Activated T-helper 2 cell treated with anti-CD3 and anti-CD28 coated beads, Interferon-gamma antibody, Interleukin-2, Interleukin-4, amounts not matched to agents 10 μg/mL and 5 μg/mL and 100 μg/mL, durations not matched to agents 14 hours and 24 hours and 36 hours (primary cell): ENCODE results near the gene OLFM3. TPM values are rescaled to one million over a fixed set of nuclear protein-coding genes. Genes with fewer than 3 reads are reported as not detected.

Experiments
- DNase-seq: peaks from one replicate; pipeline ENCODE4 v3.0.0; 2021; ENCODE audit warnings: low spot score
- H3K27ac Mint-ChIP-seq: one replicate; pipeline ENCODE4 v1.8.0; 2021; ENCODE audit warnings: mixed read lengths
- H3K27me3 Mint-ChIP-seq: one replicate; pipeline ENCODE4 v1.8.0; 2021; ENCODE audit warnings: low read depth, mixed read lengths
- H3K36me3 Mint-ChIP-seq: one replicate; pipeline ENCODE4 v1.8.0; 2021; ENCODE audit warnings: low read depth, mixed read lengths
- H3K4me1 Mint-ChIP-seq: one replicate; pipeline ENCODE4 v1.8.0; 2021; ENCODE audit warnings: low read depth, mixed read lengths
- H3K4me3 Mint-ChIP-seq: one replicate; pipeline ENCODE4 v1.8.0; 2021; ENCODE audit warnings: low read depth, mild to moderate bottlenecking, moderate library complexity, mixed read lengths
- H3K9me3 Mint-ChIP-seq: one replicate; pipeline ENCODE4 v1.8.0; 2021; ENCODE audit warnings: mixed read lengths
- intact Hi-C: fragments of 100-400 bp; cut with micrococcal nuclease; formaldehyde crosslinking; loops from one replicate; pipeline ENCODE4 v1.15.1; 2023
- total RNA-seq: library from RNA; stranded (reverse); gene quantifications from 2 replicates; pipeline ENCODE4 v1.2.3, GENCODE V29; 2022

Gene OLFM3
- total RNA-seq, 1 donor from 2014 or later = not detected

DNA sequence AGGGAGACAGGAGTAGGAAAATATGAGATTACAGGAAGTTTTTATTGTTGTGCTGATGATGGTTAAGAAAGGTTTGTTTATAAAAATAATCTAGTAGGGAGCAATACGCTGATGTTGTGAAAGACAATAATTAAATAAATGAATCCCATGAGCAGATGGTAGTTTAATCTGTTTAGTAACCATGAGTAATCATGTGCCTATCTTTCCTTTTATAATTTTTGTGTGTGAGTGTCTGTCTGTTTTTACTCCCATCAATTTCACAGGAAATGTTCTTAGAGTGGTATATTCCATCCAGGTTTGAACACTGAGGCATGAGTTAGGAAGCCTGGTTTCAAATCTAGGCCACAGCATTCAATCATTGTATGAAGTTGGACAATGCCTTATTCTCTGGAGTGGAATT is 180.5 kb downstream of the OLFM3 start:
- Mint-ChIP-seq H3K4me3 (no peak overlapping the region), H3K27ac (no peak overlapping the region), H3K27me3 (no peaks in the 10 kb centered on the region), H3K36me3 (no peaks in the 10 kb centered on the region), H3K4me1 (no peaks in the 10 kb centered on the region), H3K9me3 (no peaks in the 10 kb centered on the region)
- intact Hi-C loops = no loop called here
- no peak for DNase-seq

DNA sequence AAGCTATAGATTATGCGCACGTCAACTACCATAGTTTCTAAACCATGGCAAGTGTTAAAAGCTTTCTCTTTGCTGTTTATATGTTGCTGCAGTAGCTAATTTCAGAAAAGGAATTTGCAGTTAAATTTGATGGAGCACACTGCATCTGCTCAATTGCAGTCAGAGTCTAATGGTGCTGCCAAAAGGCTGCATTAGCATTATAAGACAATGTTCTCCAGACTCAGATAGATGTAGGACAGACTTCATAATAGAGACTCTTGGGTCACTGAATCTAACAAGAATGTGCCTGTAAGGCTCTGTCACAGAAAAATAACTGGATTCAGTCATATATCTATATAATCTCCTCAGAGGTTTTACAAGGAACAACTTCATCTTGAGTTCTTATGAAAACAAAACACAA is 198.3 kb downstream of the OLFM3 start:
- no peak for DNase-seq
- intact Hi-C loops = no loop called here
- H3K9me3 Mint-ChIP-seq = no peaks in the 10 kb centered on the region

DNA sequence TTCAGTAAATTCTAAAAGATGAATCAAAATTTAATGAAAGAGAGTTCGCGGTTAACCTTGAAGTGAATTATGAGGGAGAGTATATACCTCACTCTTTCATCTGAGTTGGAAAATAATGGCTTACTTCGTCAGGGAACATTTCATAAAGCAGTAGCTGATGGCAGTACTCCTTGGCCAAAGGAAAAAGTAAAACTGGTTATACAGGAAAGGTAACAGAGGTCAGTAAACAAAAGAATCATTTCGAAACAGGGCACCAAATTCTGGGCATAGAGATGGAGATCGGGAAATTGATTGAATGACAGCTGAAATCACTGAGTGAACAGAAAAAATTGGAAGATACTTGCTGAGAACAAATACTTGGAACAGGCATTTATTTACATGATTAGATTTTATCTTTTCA is 199.0 kb downstream of the OLFM3 start:
- intact Hi-C loops = no loop called here

More for the DNA sequence above, 198.3 kb downstream of the OLFM3 start:
- no peak overlapping the region for H3K4me3 Mint-ChIP-seq
- no peaks in the 10 kb centered on the region for H3K36me3 Mint-ChIP-seq
- H3K27ac Mint-ChIP-seq = no peak overlapping the region
- no peaks in the 10 kb centered on the region for H3K27me3 Mint-ChIP-seq
- no peaks in the 10 kb centered on the region for H3K4me1 Mint-ChIP-seq

DNA sequence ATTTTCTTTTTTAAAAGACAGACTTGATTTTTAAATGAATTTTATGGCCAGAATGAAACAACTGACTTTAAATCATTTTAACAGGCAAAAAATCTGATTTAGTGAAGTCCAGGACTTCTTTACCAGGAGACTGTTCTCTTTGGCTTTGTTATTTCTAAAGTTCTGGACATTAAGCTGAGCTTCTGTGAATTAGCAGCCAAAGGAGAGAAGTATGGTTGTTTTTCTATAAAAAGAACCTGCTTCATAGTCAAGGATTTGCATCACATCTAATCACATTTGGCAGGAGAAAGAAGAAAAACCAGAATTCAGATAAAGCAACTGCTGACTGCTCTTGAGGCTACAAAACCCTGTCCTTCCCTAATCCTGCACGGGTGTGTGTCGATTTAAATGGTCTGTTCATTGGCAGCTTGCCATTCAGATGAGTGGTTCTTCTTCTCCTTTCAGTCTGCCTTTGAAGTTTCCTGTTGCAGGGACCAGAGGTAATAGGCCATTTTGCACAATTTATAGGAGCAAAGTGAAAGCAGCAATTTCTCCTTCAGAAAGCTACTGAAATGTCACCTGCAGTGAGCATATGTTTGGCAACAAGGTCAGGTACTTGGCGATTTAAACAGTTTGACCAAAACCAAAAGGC is 215.4 kb downstream of the OLFM3 start:
- H3K27ac Mint-ChIP-seq = no peak overlapping the region
- intact Hi-C loops = no loop called here

More for the DNA sequence above, 199.0 kb downstream of the OLFM3 start:
- Mint-ChIP-seq H3K36me3 (no peaks in the 10 kb centered on the region), H3K27ac (no peak overlapping the region), H3K4me1 (no peaks in the 10 kb centered on the region), H3K27me3 (no peaks in the 10 kb centered on the region), H3K4me3 (no peak overlapping the region), H3K9me3 (no peaks in the 10 kb centered on the region)
- DNase-seq = no peak

DNA sequence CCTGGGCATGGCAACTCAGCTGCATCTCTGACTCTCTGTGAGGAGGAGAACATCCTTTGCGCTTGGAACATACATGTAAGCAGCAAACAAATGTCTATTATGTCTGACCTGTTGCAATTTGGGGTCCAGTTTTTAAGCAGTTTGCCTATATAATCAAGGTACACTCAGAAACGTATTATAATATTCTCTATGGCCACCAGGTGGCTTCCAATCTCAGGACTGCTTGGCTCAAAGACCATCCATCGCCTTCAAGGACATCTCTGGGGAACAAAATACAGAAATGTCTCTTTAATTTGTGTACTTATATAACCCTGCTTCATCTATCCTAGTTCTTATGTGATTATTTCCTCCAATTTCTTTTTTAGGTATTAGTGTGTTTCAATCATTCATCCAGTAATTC is 227.2 kb downstream of the OLFM3 start:
- Mint-ChIP-seq H3K36me3 (no peaks in the 10 kb centered on the region), H3K9me3 (no peaks in the 10 kb centered on the region), H3K27ac (no peak overlapping the region), H3K4me3 (no peak overlapping the region), H3K4me1 (no peaks in the 10 kb centered on the region), H3K27me3 (no peaks in the 10 kb centered on the region)
- DNase-seq = no peak
- intact Hi-C loops = no loop called here

More for the DNA sequence above, 215.4 kb downstream of the OLFM3 start:
- Mint-ChIP-seq H3K36me3 (no peaks in the 10 kb centered on the region), H3K4me3 (no peak overlapping the region), H3K4me1 (no peaks in the 10 kb centered on the region), H3K27me3 (no peaks in the 10 kb centered on the region), H3K9me3 (no peaks in the 10 kb centered on the region)
- no peak for DNase-seq

DNA sequence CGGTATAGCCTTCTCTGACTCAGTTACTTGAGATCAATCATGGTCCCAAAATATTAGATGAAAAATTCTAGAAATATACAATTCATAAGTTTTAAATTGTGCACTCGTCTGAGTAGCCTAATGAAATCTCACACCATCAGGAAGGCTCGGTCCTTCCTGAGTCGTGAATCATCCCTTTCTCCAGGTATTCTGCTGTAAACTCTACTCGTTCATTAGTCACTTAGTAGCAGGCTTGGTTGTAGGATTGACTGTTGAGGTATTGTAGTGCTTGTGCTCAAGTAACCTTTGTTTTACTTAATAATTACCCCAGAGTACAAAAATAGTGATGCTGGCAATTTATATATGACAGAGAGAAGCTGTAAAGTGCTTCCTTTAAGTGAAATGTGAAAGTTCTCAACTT is 238.7 kb downstream of the OLFM3 start:
- H3K27me3 Mint-ChIP-seq = no peaks in the 10 kb centered on the region
- H3K36me3 Mint-ChIP-seq = no peaks in the 10 kb centered on the region
- no peaks in the 10 kb centered on the region for H3K4me1 Mint-ChIP-seq
- H3K4me3 Mint-ChIP-seq = no peak overlapping the region
- intact Hi-C loops = no loop called here
- H3K9me3 Mint-ChIP-seq = no peaks in the 10 kb centered on the region
- no peak for DNase-seq
- no peak overlapping the region for H3K27ac Mint-ChIP-seq

DNA sequence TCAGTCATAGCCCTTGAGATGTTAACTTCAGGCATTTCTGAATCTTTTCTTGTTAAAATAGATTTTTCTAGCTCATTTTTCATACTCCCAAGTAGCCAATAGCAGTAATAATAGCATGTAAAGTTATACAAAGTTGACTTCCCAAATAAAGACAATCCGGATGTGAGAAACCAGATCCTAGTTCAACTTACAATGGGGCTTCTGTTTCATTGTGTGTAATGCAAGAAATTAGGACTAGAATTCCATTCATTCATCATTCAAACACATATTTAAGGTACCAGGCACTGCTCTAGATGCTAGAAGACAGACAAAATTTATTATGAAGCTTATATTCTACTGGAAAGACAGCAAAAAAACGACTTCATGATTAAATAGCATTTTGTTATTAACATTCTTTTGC is 240.3 kb downstream of the OLFM3 start:
- no peak for DNase-seq
- Mint-ChIP-seq H3K4me3 (no peak overlapping the region), H3K36me3 (no peaks in the 10 kb centered on the region), H3K27me3 (no peaks in the 10 kb centered on the region), H3K4me1 (no peaks in the 10 kb centered on the region), H3K9me3 (no peaks in the 10 kb centered on the region), H3K27ac (no peak overlapping the region)
- intact Hi-C loops = no loop called here
